Upper lobe of left lung (tissue), 4 donors: ENCODE measurements around the gene CPAMD8.

Source experiments
- CTCF ChIP-seq, 6 experiments: fragments of 450-650 bp in 4 of 6; fragments of 200-600 bp in 2 of 6; sonication (generic) in 2 of 6; IDR thresholded peaks; one replicate each; pipeline ENCODE4 v1.5.1; 2016 to 2019; ENCODE audit warnings: antibody characterized with exemption in 6 of 6
- POLR2A ChIP-seq, 4 donors: fragments of 450-650 bp; IDR thresholded peaks; one replicate each; pipeline ENCODE4 v1.5.1; 2016 to 2017; ENCODE audit warnings: antibody characterized with exemption in 4 of 4, mild to moderate bottlenecking in 2 of 4
- POLR2AphosphoS5 ChIP-seq, 2 donors: sonication (generic); formaldehyde crosslinking; IDR thresholded peaks; one replicate each; pipeline ENCODE4 v1.5.1; 2017; ENCODE audit warnings: antibody characterized with exemption in 2 of 2

- no peak for TF ChIP-seq POLR2A (IDR thresholded peaks at IDR 0.05)
- TF ChIP-seq CTCF (IDR thresholded peaks at IDR 0.05): no peak
- no peak for TF ChIP-seq POLR2AphosphoS5 (IDR thresholded peaks at IDR 0.05)
Measured at GRCh38 chr19:16917401-16917800, 109.2 kb downstream of the CPAMD8 start.
